Hypothalamus (tissue), 51 donors: Measurements from ENCODE around the gene ZMIZ1.

Experiments used
- DNase-seq, 51 donors: peaks; one replicate each; lab custom pipeline; 2025; lab: John Stamatoyannopoulos, UW

The ZMIZ1 gene

DNA sequence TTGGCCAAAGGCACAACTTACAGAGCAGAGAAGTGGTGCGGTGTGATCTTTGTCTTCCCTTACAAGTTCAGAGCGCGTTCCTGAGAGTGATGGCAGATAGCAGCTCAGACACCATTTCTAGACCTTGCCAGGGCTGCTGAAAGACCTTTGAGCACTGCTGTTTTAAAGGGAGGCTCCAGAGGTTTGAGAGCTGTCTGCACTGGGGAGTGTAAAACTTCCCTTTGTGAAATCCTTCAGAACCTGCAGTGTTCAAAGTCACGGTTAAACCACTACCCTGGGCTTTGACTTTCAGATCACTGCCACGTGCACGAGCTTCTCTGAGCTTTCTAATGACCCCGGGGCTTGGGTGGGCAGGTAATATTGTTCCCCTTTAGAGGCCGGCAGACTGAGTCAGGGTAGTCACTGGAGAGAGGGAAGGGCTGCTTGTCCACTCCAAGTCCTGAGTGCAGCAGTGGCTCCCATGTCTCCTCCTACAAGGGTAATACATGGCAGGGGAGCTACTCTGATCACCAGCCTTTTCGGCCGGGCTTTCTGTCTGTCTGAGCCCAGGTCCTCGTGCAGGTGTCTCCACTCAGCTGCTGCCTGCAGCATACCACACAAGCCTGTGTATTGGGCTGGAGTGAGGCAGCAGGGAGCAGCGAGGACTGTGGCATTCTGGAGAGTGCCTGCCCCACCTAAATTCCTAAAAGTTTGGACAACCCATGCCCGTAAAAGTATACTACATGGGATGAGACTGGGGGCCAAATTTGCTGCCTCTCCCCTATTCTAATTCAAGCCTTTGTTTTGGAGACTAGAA is 63.3 kb downstream of the ZMIZ1 start:
- DNase-seq, result no peak

DNA sequence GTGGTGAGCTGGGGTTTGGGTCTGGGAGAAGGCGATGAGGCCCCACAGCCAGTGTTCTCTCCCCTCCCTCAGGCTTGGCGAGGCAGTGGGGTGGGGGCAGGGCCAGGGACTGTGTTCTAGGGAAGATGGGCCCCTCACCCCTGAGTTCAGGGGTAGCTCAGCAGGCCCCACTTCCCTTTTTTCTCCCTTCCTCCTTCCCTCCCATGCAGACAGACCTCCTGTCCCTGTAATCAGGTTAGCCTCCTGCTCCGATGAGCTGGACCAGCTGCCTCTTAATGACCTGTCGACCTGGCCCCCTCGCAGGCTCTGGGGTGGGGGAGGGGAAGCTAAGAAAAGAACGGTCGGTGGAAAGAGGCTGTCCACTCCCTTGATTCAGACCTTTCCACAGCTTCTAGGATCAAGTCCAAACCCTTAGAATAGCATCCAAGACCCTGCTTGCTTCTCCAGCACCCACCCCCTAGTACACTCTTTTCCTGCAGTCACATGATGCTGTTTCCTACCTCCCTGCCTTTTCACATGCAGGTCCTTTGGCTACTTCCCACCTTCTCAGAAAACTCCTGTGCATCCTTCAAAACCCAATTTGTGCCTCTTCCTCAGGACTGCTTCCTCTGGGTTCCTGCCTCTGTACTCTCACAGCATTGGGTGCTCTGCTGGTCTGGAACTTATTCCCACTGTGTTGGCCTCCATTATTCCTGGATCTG is 64.1 kb downstream of the ZMIZ1 start:
- no peak for DNase-seq

DNA sequence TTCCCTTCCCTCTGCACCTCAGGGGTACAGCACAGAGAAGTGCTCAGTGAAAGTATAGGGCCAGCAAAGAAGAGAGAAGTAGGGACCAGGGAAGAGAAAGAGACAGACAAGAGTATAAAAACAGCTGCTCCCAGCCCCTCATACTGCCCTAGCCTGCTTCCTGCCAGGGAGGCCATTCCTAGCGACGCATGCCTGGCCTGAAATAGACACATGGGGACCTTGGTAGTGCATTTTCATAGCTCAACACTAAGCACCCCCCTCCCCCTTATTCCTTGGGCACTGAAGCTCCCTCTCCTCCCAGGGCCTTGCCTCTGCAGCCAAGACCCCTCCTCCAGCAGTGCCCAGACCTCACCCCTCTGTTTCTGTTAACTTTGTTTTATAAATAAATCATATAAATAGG is 64.7 kb downstream of the ZMIZ1 start:
- no peak for DNase-seq

DNA sequence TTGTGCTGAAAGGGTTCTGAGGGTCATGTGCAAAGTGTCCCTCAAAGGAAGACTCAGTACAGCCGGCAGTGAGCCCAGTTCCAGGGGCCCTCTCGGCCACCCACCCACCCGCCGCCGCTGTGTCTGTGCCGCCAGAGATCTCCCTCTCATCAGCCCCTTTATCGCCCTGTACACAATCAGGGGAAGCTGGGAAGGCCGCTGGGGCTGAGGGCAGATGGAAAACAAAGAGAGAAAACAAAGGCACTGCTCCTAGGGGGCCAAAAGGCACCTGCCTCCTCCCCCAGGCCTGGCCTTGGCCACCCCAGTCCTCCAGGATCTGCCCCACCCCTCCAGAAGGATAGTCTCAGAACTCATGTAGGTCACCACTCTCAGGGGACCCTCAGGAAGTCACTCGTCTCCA is 67.0 kb downstream of the ZMIZ1 start:
- DNase-seq, result no peak

DNA sequence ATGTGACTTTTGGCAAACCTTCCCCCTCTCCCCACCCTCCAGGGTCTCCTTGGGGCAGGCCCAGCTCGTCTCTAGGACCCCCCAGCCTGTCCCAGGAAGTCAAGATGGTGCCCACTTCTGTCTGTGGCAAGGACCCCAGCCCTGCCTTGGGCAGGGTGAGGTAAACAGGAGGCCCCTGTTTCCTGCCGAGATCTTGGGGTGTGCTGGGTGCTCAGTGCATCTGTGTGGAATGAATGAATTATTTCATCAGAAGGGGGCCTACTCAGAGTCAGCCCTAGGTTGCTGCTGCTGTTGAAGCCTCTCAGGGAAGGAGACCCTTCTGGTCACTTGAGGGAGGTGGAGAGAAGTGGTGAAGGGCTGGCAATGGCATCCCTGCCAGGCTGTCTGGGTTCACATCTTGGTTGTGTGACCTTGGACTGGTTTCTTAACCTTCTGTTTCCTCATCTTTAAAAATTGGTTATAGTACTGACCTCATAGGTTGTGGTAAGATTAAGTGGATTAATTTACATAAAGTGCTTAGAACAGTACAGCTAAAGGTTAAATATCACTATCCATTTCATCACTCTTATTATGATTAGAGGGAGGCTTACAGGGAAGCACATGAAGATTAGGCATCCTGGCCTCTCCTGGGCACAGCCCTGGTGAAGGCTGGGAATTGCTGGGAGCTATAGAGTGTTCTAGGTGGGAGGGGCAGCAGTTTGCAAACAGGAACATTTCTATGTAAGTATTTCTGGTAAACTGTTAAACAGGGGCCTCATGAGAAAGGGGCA is 67.7 kb downstream of the ZMIZ1 start:
- DNase-seq, result no peak

DNA sequence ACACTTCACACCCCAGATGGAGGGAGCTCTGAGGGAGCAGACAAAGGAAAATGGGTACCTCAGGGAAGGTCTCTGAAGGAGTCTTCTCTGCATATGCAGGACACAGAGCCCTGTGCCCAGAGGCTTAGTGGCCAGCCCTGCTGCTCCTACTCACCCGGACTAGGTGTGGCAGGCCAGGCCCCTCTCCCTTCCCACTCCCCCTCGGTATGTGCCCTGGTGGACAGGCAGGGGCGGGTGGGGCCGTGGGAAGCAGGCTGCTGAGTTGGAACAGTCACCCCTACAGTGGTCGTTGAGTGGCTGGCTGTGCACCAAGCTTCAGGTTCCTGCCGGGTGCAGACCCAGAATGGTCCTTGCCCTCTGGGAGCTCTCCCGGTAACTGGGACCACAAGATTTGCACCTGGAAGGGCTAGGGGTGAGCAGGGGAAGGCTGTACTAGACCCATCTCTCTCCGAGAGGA is 68.6 kb downstream of the ZMIZ1 start:
- DNase-seq, result no peak

DNA sequence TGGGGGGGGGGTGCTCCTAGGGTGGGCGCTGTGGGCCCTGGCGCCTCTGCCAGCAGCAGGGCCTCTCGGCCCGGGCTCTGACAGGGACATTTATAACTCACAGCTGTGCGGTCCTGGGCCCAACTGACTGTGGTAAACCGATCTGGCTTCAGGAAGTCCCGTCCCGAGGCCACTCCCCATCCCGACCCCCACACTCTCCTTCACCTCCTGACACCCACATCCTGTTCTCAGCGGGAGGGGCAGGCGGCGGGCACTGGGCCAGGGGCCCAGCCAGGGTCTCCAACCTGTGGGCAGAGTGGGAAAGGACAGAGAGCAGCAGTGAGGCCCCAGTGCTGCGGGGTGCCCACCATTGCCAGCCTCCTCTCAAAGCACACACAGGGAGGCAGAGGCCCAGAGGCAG is 69.1 kb downstream of the ZMIZ1 start:
- no peak for DNase-seq

DNA sequence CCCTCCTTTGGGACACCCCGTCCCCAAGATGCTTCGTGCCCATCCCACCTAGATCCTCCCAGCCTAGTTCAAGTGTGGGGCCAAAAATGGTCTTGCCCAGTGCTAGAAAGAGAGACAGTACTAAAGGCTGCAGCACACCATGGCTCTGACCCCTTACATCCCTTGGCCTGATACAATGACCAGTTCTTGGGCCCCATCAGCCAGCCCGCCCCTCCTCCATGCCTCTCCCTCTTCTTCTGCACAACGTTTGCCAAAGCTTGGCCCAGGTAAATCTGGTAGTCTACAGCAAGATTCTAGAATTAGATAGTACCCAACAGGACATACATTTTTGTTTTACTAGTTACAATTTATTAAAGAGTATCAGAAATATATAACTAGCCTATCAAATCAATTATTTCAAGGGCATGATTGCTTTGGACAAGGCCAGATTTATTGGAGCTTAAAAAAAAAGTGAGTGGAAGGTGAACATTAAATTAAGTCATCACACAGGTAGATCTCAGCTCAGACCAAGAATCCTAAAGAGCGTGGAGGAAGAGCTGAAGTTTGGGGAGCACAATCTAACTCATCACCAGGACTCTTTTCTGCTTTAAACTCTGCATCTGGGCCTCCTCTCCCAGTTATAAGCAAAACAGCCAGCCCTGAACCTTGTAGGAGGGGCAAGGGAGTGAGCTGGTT is 69.8 kb downstream of the ZMIZ1 start:
- DNase-seq, result no peak

DNA sequence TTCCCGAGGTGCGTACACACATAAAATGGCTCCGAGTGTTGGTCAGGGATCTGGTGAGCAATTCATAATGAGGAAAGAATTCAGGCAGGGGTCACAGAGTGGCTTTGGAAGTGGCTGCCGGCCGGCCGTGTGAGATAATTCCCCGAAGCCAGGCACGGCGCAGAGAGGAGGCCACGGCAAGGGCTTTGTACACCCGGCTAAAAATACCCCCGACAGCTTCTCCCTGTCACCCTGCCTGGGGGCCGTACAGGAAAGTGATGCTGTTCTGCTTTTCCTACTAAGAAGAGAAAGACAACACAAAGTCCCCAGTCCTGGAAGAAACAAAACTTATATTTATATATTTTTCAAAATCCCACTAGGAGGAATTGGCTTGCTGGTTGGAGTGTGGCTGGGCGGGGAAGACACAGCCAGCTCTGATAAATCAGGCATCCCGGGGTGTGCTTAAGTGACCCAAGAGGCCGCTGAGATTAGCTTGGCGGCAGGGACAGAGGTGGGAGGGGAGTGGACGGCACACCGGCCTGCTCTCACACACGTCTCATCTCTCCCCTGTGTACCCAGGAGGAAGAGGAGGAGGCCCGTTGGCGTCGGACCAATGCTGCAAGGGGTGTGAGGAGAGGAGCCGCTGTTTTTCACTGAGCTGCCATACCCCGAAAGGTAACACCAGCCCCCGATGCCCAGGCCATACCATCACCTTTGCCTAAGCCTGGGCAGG is 70.5 kb downstream of the ZMIZ1 start:
- peak in 4 of 51 donors; percentile 26 to 41 (median 38) for DNase-seq

DNA sequence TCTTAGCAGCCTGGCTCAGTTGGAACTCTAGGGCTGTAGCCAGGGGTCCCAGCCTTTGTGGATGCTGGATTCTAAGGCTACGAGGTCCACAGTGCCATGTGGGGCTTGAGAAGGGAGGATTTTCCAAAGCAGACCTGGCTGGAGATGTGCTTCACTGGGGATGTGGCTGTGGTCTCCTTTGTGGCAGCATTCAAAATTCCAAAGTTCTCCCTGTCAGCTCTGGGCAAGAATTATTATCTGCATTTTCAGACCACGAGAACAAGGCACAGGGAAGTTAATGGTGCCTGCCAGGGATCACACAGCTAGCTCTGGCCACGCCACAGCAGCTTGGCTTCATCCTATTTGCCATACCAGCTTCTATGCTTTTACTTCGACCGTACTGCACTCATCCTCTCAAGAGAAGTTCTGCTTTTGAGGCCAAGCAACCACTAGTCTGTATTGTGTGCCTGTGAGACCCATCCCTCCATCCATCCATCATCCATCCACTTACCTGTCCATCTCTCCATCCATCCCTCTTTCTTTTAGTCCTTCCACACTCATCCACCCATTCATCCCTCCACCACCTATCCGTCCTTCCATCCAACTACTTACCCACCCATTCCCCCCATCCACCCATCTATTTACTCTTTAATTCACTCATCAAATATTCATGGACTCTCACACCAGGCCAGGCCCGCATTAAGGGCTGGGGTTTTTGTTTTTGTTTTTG is 71.5 kb downstream of the ZMIZ1 start:
- DNase-seq, result no peak

DNA sequence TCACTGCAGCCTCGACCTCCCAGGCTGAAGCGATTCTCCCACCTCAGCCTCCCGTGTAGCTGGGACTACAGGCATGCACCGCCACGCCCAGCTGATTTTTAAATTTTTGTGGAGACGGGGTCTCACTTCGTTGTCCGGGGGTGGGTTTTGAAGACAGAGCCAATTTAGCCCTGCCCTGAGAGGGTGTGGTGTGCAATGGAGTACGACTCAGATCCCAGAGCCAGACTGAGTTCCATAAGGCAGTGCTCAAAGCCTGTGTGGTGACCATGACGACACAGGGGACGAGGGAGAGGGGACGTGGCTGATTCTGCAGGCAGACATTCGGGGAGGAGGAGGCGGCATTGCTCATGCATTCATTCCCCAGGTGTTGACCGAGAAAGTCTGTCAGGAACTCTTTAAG is 72.1 kb downstream of the ZMIZ1 start:
- no peak for DNase-seq

DNA sequence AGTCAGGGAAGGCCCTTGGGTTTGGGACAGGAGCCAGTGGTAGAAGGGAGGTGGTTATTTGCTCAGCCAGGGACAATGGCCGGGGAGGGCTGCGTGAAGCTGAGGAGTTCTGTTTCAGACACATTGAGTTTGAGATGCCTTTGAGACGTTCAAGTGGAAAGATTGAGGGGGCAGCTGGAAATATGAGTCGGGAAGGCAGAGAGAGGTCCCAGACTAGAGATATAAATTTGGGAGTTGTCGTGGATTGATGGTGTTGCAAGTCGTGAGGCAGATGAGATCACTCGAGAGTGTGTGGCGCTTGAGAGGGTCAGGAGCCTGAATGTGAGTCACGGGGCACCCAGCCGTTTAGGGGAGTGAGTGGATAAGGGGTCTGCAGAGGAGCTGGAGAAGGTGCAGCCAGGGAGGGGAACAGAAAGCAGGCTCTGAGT is 73.3 kb downstream of the ZMIZ1 start:
- no peak for DNase-seq

DNA sequence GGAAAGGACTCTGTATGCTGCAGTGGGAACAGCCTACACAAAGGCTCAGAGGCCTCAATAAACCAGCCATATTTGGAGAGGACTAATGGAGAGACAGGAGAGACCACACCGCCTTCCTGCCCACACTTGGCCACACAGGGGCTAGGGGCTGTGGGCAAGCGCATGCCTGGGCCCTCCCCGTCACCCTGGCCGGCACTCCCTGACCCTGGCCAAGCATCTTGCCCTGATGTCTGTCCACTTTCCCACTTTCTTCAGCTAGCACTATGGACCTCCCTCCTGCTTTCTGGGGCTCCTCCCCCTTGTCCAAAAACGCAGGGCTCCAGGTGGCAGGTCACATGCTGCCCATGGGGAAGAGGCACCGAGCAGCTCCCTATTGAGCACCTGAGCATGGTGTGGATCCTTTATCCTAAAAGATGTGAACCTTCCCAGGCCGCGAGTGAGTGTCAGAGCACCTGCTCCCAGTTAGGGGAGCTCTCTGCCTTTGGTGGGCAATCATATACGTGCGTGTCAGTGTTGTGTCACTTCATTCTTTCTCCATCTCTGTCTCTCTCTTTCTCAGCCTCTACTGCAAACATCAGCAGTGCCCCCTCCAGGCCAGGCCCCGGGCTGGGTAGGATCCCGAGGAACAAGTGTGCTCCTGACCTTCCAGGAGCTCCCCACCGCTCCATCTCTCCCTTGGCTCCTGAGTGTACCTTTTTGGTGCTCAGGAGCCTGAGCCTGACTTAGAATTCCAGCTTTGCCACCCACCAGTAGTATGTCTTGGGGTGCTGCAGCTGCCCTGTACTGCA is 74.0 kb downstream of the ZMIZ1 start:
- peak in 3 of 51 donors; percentile 30 to 35 (median 33) for DNase-seq

DNA sequence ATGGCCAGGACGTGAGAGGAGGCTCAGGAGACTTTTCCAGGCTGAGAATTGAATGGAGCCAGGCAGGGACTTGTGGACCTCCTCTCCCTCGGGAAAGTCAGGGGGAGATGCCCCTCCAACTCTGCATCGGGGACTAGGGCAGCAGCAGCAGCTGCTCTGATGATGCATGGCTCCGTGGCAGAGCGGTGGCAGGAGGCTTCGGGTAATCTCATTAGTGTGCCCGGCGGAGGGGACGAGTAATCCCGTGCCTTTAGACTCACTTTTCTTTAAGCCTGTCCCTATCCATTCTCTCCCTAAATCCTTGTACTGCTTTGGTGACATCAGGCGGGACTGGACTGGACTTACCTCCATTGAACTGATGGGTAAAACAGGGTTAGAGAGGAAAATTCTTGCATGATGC is 75.1 kb downstream of the ZMIZ1 start:
- no peak for DNase-seq

DNA sequence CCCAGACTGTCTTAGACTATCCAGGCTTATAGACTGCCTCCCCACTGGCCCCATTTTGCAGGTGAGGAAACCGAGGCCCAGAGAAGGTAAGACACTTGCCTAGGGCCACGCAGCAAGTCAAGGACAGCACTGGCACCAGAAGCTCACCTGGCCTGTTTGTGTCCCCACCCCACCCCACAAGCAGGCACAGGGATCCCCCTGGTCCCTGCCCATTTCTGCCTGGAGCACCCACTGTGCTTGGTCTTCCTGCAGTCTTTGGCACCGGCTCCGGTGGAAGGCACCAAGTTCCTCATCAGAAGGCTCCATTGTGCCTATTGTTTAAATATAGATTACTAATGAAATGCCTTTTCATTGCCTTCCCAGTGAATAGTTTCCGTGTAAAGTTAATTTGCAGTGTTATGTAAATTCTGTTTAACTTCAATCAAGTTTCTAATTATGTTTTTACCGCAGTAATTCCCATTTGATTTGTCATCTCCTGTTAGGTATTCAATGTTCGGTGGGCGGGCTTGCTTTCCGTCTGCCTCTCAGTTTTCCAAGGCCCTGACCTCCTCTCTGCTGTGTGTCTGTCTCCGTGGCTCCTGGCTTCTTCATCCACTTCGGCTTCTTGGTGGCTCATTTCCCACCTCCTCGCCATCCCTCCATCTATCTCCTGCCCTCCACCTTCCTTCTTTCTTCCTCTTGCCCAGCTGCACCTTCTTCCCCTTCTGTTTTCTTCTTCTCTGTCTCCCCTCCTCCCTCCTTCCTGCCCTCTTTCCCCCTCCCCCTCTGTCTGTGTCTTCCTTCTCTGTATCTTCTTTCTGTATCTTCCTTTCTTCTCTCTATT is 75.8 kb downstream of the ZMIZ1 start:
- peak in 4 of 51 donors; percentile 27 to 39 (median 37) for DNase-seq

DNA sequence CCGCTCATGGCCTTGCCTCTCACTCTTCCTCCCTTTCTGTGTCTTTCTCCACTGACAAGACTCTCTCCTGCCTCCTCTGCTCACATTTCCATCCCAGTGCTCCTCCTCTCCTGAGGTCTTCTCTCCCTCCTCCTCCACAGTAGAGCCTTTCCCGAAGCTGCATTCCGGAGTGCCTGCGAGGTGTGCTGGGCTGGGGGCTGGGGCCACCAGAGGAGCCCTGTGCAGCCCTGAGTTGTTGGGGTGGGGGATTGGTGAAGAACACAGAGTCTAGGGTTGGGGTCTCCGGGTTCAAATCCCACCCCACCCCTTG is 76.4 kb downstream of the ZMIZ1 start:
- no peak for DNase-seq

DNA sequence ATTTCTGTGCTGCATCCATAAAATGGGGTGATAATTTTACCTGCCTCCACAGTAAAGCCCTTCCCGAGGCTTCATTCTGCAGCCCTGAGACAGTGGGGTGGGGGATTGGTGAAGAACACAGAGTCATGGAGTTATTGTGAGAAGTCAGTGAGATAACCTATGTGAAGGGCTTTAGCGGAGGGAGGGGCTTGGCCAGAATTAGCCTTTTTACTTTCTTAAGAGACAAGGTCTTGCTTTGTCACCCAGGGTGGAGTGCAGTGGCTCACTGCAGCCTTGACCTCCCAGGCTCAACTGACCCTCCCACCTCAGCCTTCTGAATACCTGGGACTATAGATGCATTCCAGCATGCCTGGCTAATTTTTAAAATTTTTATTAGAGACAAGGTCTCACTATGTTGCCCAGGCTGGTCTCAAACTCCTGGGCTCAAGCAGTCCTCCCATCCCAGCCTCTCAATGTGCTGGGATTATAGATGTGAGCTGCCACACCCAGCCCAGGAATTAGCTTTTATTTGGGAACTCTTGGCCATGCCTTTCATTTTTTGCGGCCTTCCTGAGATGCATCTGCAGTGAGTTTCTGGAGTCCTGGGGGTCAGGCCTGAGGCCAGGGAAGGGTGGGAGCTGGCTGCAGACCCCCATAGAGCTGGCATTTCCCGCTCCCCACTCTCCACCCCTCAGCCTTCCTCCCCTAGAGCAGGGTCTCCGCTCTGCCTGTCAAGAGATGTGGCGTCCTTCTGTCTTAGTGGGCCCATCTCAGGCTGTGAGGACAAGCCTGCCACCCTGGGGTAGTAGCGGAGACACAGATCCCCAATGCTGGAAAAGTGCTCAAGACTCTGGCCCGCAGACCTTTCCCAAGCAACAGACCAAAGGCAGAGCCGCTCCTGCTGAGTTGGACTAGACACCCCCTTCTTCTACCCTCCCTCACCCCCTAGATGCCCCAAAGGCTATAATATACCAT is 77.0 kb downstream of the ZMIZ1 start:
- no peak for DNase-seq
